Large intestine (tissue), 3 donors: Measurements from ENCODE around the gene MVB12A. TPM values are rescaled to one million over a fixed set of nuclear protein-coding genes. Genes with fewer than 3 reads are reported as not detected.

Source experiments
- DNase-seq, 2 donors: peaks; one replicate each; pipeline versions ENCODE4 v3.0.0 to v3.0.0-alpha.2; 2013
- H3K27ac ChIP-seq: one replicate; pipeline ENCODE4 v1.5.1; 2013; ENCODE audit warnings: low read length
- H3K27me3 ChIP-seq: 2 replicates; pipeline ENCODE4 v1.6.1; 2013; ENCODE audit warnings: low read length; ENCODE audit not compliant: control insufficient read depth, insufficient read depth
- H3K36me3 ChIP-seq: 2 replicates; pipeline ENCODE4 v1.6.1; 2013; ENCODE audit warnings: low read length; ENCODE audit not compliant: control insufficient read depth, insufficient read depth
- H3K4me1 ChIP-seq: one replicate; pipeline ENCODE4 v1.6.1; 2013; ENCODE audit warnings: low read length; ENCODE audit not compliant: control insufficient read depth, insufficient read depth
- H3K4me3 ChIP-seq: one replicate; pipeline ENCODE4 v1.5.1; 2013; ENCODE audit warnings: low read length
- H3K9me3 ChIP-seq: one replicate; pipeline ENCODE4 v1.6.1; 2013; ENCODE audit warnings: mild to moderate bottlenecking, low read depth, low read length, moderate library complexity; ENCODE audit not compliant: control insufficient read depth
- WGBS: methylation state at CpG from one replicate; pipeline ENCODE4 v1.1.5; 2013; ENCODE audit warnings: low lambda C conversion rate; ENCODE audit not compliant: insufficient coverage; 5-methylcytosine and 5-hydroxymethylcytosine counted together
- polyA plus RNA-seq: library from polyadenylated mRNA; unstranded; fragments of 120-200 nt; gene quantifications from one replicate; pipeline ENCODE4 v1.2.1, GENCODE V29; 2013

The MVB12A gene
- polyA plus RNA-seq, 1 donor = 53.5 TPM

DNA sequence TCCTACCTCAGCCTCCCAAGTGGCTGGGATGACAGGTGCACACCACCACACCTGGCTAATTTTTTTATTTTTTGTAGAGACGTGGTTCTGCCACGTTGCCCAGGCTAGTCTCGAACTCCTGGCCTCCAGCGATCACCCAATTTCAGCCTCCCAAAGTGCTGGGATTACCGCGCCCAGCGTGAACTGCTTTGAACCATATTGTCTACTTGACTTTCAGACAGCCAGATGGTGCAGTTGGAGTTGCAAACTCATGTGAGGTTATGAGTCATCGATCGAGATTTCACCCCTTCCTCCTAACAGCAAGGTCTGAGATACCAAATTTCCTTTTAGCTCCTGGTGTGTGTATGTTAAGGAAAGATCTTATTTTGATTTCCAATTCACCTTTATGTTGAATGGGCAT lies 53.2 kb downstream of the MVB12A start:
- Histone ChIP-seq H3K27me3 (peaks cover 16% of the 10 kb centered on the region), H3K4me3 (no peak overlapping the region), H3K36me3 (no peaks in the 10 kb centered on the region), H3K27ac (no peak overlapping the region), H3K4me1 (peaks cover 15% of the 10 kb centered on the region), H3K9me3 (no peaks in the 10 kb centered on the region)
- no peak for DNase-seq
- WGBS = no CpG with 5 or more reads among the region's 9 CpGs

Other genes with a start within 250 kb of the MVB12A start
- 31.8 TPM for gene USE1, start 204.7 kb upstream of the MVB12A start, polyA plus RNA-seq
- gene OCEL1, start 193.8 kb upstream of the MVB12A start, polyA plus RNA-seq = 33.0 TPM
- gene NR2F6, start 174.1 kb upstream of the MVB12A start, polyA plus RNA-seq = 61.1 TPM
- gene USHBP1, start 155.3 kb upstream of the MVB12A start, polyA plus RNA-seq = 3.1 TPM
- gene BABAM1, start 152.6 kb upstream of the MVB12A start, polyA plus RNA-seq = 70.7 TPM
- 1.4 TPM for gene ANKLE1, start 138.1 kb upstream of the MVB12A start, polyA plus RNA-seq
- 5.0 TPM for gene ABHD8, start 116.6 kb upstream of the MVB12A start, polyA plus RNA-seq
- 47.2 TPM for gene MRPL34, start 114.2 kb upstream of the MVB12A start, polyA plus RNA-seq
- 32.8 TPM for gene DDA1, start 110.5 kb upstream of the MVB12A start, polyA plus RNA-seq
- 4.4 TPM for gene ANO8, start 85.2 kb upstream of the MVB12A start, polyA plus RNA-seq
- 18.2 TPM for gene GTPBP3, start 82.5 kb upstream of the MVB12A start, polyA plus RNA-seq
- gene PLVAP, start 42.7 kb upstream of the MVB12A start, polyA plus RNA-seq = 35.6 TPM
- 0.28 TPM for gene CCDC194, start 25.9 kb upstream of the MVB12A start, polyA plus RNA-seq
- 31.4 TPM for gene BST2, start 14.4 kb upstream of the MVB12A start, polyA plus RNA-seq
- gene TMEM221, start 28.6 kb downstream of the MVB12A start, polyA plus RNA-seq = 0.46 TPM
- gene NXNL1, start 40.9 kb downstream of the MVB12A start, polyA plus RNA-seq = not detected
- gene SLC27A1, start 50.5 kb downstream of the MVB12A start, polyA plus RNA-seq = 7.8 TPM
- gene PGLS, start 91.6 kb downstream of the MVB12A start, polyA plus RNA-seq = 82.7 TPM
- 50.4 TPM for gene COLGALT1, start 135.6 kb downstream of the MVB12A start, polyA plus RNA-seq